ENCODE results near the gene BICDL2.

- TF ChIP-seq CTCF (IDR thresholded peaks at IDR 0.05) (no peak), POLR2A (IDR thresholded peaks at IDR 0.05) (no peak)
These were observed 20.7 kb upstream of the BICDL2 start for GRCh38 chr16:3057181-3058138.
